Transverse colon (tissue), 4 donors: ENCODE results near the gene ZDHHC18. TPM values are rescaled to one million over a fixed set of nuclear protein-coding genes. Genes with fewer than 3 reads are reported as not detected.

Source experiments
- DNase-seq: peaks from one replicate; pipeline ENCODE4 v3.0.0-alpha.2; 2019
- H3K27ac ChIP-seq, 4 donors: fragments of 200-600 bp; sonication (generic); 2 replicates each; pipeline ENCODE4 v1.5.1; 2016 to 2018; ENCODE audit warnings: inconsistent platforms in 4 of 4
- H3K27me3 ChIP-seq: fragments of 200-600 bp; sonication (generic); 2 replicates; pipeline ENCODE4 v1.5.1; 2017; ENCODE audit warnings: inconsistent platforms
- H3K36me3 ChIP-seq, 4 donors: fragments of 200-600 bp; sonication (generic); 2 replicates each; pipeline ENCODE4 v1.5.1; 2017 to 2019; ENCODE audit warnings: inconsistent platforms in 4 of 4
- H3K4me1 ChIP-seq, 4 donors: fragments of 200-600 bp; sonication (generic); 2 replicates each; pipeline ENCODE4 v1.5.1; 2017 to 2020; ENCODE audit warnings: inconsistent platforms in 4 of 4
- H3K4me3 ChIP-seq, 4 donors: fragments of 200-600 bp; sonication (generic); 1 replicate in 1 of 4; 2 replicates in 3 of 4; pipeline versions ENCODE4 v1.5.1 to v1.6.1; 2017 to 2019; ENCODE audit warnings: inconsistent platforms in 4 of 4
- H3K9me3 ChIP-seq, 2 donors: fragments of 200-600 bp; sonication (generic); 2 replicates each; pipeline ENCODE4 v1.5.1; 2017 to 2019; ENCODE audit warnings: inconsistent platforms in 2 of 2
- EP300 ChIP-seq: sonication (generic); formaldehyde crosslinking; IDR thresholded peaks from one replicate; pipeline ENCODE4 v1.6.1; 2017; ENCODE audit warnings: antibody characterized with exemption, low read depth
- POLR2A ChIP-seq: fragments of 450-650 bp; IDR thresholded peaks from one replicate; pipeline ENCODE4 v1.6.1; 2016; ENCODE audit warnings: antibody characterized with exemption, mild to moderate bottlenecking, moderate library complexity
- POLR2AphosphoS5 ChIP-seq, 3 donors: sonication (generic); formaldehyde crosslinking; IDR thresholded peaks; one replicate each; pipeline ENCODE4 v1.6.1; 2016; ENCODE audit warnings: antibody characterized with exemption in 3 of 3
- WGBS, 2 donors: methylation state at CpG; one replicate each; pipeline ENCODE4 v1.1.5; 2018; ENCODE audit warnings: low coverage in 1 of 2; 5-methylcytosine and 5-hydroxymethylcytosine counted together
- in situ Hi-C, 4 donors: fragments of 200-750 bp; cut with MboI; loops; one replicate each; pipeline versions ENCODE4 v1.15.0 to v1.15.1; 2017; ENCODE audit warnings: low sequenced_read_pairs in 3 of 4, low pct_ligation_motif_present in 1 of 4, low pct_unique_long_range_greater_than_20kb in 1 of 4
- intact Hi-C: fragments of 100-400 bp; cut with DNase I; formaldehyde crosslinking; loops from one replicate; pipeline ENCODE4 v1.15.1; 2023; ENCODE audit warnings: low total_unique reads
- total RNA-seq, 4 donors: library from RNA; depleted of rRNA; stranded (reverse); fragments of >200 nt; gene quantifications; one replicate each; pipeline ENCODE4 v1.1.0, GENCODE V29; 2016
- TF ChIP-seq, protein P1 (sequence below), 5 experiments: fragments of 200-600 bp in 3 of 5; fragments of 450-650 bp in 2 of 5; sonication (generic) in 3 of 5; IDR thresholded peaks; 1 replicate in 2 of 5; 2 replicates in 3 of 5; pipeline ENCODE4 v1.5.1; 2016 to 2017; ENCODE audit warnings: antibody characterized with exemption in 5 of 5, inconsistent platforms in 3 of 5, mild to moderate bottlenecking in 2 of 5, moderate library complexity in 1 of 5

Gene ZDHHC18
- total RNA-seq, 4 donors from 2014 or later = 4.4 to 37.3 (median 28.0) TPM

DNA sequence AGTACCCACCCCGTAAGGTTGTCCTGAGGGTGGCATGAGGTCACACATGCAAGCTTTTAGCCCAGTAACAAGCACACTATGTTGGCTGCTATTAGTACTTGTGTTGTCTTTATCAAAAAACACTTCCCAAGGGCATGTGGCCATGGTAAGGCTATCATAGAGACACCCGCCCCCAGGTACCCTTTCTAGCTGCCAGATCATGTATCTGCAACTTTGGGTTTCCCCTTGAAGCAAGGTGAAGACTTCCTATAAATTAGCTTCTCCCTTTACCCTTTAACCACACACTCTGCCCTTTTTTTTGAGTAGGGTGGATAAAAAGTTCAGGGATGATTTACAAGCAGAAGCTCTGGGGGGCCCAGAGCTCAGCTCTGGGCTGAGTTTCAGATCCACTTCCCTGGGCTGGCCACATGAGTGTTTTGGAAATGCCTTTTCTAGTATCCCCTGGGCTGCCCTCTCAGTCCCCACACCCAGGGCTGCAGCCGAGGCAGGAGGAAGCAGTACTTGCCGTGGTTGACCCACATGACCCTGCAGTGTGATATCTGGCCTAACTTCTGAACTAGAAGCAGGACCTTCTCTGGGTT, 2.0 kb downstream of the ZDHHC18 start:
- Histone ChIP-seq H3K9me3 (no peaks in the 10 kb centered on the region), H3K27ac (peak overlapping the region; percentile 12 to 86 (median 84)), H3K4me3 (peak overlapping the region in 1 of 4 donors; percentile 88), H3K4me1 (peaks cover 27 to 57% (median 34%) of the 10 kb centered on the region in 4 donors), H3K36me3 (peaks cover 0 to 13% (median 6%) of the 10 kb centered on the region in 4 donors), H3K27me3 (no peaks in the 10 kb centered on the region)
- no peak for TF ChIP-seq POLR2AphosphoS5 (IDR thresholded peaks at IDR 0.05)
- TF ChIP-seq, protein P1, sequence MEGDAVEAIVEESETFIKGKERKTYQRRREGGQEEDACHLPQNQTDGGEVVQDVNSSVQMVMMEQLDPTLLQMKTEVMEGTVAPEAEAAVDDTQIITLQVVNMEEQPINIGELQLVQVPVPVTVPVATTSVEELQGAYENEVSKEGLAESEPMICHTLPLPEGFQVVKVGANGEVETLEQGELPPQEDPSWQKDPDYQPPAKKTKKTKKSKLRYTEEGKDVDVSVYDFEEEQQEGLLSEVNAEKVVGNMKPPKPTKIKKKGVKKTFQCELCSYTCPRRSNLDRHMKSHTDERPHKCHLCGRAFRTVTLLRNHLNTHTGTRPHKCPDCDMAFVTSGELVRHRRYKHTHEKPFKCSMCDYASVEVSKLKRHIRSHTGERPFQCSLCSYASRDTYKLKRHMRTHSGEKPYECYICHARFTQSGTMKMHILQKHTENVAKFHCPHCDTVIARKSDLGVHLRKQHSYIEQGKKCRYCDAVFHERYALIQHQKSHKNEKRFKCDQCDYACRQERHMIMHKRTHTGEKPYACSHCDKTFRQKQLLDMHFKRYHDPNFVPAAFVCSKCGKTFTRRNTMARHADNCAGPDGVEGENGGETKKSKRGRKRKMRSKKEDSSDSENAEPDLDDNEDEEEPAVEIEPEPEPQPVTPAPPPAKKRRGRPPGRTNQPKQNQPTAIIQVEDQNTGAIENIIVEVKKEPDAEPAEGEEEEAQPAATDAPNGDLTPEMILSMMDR (IDR thresholded peaks at IDR 0.05) = no peak
- TF ChIP-seq EP300 = no peak
- TF ChIP-seq POLR2A = no peak
- peak; percentile 50 for DNase-seq
- intact Hi-C loops (no loop called here), in situ Hi-C loops (no loop called here)
- WGBS, 2 donors = 55 to 86% methylated on average over 1 to 4 of the region's 4 CpGs

GRCh38 chr1:26829184-26829911, 2.9 kb downstream of the ZDHHC18 start:
- no peak overlapping the region for H3K4me3 ChIP-seq
- H3K27ac ChIP-seq = peak overlapping the region in 3 of 4 donors; percentile 12 to 86 (median 84)
- in situ Hi-C loops = no loop called here

DNA sequence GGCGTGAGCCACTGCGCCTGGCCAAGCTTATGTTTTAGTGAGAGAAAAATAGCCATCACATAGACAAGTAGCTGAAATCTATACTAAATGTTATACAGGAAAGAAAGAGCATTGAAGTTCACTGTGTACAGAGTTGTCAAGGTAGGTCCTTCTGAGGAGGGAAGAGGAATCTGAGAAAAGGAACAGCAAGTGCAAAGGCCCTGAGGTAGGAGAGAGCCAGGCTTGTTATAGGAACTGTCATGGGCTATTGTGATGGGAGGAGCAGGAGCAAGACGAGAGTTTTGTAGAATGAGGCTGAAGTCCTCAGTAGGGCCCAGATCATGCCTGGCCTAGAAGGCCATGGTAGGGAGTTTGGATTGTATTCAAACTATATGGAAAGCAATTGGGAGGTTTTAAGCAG, 4.6 kb downstream of the ZDHHC18 start:
- in situ Hi-C loops = no loop called here
- no peaks in the 10 kb centered on the region for H3K9me3 ChIP-seq
- H3K36me3 ChIP-seq = peaks cover 0 to 19% (median 8%) of the 10 kb centered on the region in 4 donors
- H3K4me1 ChIP-seq = peaks cover 9 to 38% (median 22%) of the 10 kb centered on the region in 4 donors
- no peaks in the 10 kb centered on the region for H3K27me3 ChIP-seq
- no peak overlapping the region for H3K4me3 ChIP-seq
- no peak for DNase-seq
- TF ChIP-seq EP300 (no peak), POLR2AphosphoS5 (IDR thresholded peaks at IDR 0.05) (no peak)
- TF ChIP-seq, protein P1 (IDR thresholded peaks at IDR 0.05) = no peak
- intact Hi-C loops = no loop called here
- 87 to 93% methylated on average over 3 of the region's 3 CpGs for WGBS, 2 donors
- no peak overlapping the region for H3K27ac ChIP-seq

More at GRCh38 chr1:26829184-26829911, 2.9 kb downstream of the ZDHHC18 start:
- H3K36me3 ChIP-seq = peaks cover 0 to 19% (median 8%) of the 10 kb centered on the region in 4 donors
- no peak for DNase-seq
- H3K9me3 ChIP-seq = no peaks in the 10 kb centered on the region
- peaks cover 26 to 55% (median 34%) of the 10 kb centered on the region in 4 donors for H3K4me1 ChIP-seq
- intact Hi-C loops = no loop called here
- H3K27me3 ChIP-seq = no peaks in the 10 kb centered on the region
- 83 to 100% methylated on average over 3 to 6 of the region's 6 CpGs for WGBS, 2 donors
- TF ChIP-seq, protein P1 (IDR thresholded peaks at IDR 0.05) = no peak
- TF ChIP-seq EP300 = no peak
- no peak for TF ChIP-seq POLR2A
- no peak for TF ChIP-seq POLR2AphosphoS5 (IDR thresholded peaks at IDR 0.05)

DNA sequence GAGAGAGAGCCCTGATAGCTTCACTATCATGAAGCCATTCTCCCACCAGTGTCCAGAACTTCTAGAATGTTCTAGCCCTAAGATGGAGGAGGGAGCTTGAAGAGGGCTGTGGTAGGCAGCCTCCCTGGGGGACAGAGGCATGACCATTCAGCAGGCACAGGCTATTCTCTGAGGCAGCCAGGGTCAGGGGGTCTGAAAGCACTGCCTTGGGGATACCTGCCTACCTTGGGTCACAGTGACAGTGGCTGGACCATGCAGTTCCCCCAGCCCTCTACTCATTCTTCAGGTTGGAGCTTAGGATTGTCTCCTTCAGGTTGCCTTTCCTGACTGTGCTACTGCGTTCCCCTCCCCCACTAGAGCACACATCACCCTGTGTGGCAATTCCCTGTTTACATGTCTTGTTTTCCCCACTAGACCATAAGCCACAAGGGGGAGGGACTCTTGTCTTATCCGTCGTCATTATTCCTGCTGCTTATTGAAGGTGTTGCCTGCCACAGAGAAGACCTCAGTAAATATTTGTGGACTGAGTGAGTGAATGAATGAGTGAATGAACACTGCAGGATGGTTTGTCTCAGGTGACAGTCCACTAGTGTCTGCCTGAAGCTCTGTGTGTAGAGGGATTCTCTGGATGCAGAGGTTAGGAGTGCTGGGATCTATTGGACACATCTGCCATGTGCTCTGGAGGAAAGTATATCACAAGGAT, 5.2 kb downstream of the ZDHHC18 start:
- 49% methylated on average over 3 of the region's 3 CpGs; no CpG with 5 or more reads in 1 of the 2 donors for WGBS, 2 donors
- Histone ChIP-seq H3K4me3 (no peak overlapping the region), H3K9me3 (no peaks in the 10 kb centered on the region), H3K27me3 (no peaks in the 10 kb centered on the region), H3K36me3 (peaks cover 0 to 19% (median 8%) of the 10 kb centered on the region in 4 donors), H3K4me1 (peaks cover 8 to 36% (median 21%) of the 10 kb centered on the region in 4 donors), H3K27ac (no peak overlapping the region)
- in situ Hi-C loops (no loop called here), intact Hi-C loops (no loop called here)
- no peak for TF ChIP-seq EP300
- TF ChIP-seq POLR2AphosphoS5 (IDR thresholded peaks at IDR 0.05) = no peak
- TF ChIP-seq POLR2A = no peak
- TF ChIP-seq, protein P1 (IDR thresholded peaks at IDR 0.05) = no peak
- DNase-seq = no peak
